Neural cell (in vitro differentiated cells): ENCODE data around the gene SYMPK.

Source experiments
- EP300 ChIP-seq: fragments of 450-650 bp; conservative IDR thresholded peaks from 2 replicates; pipeline ENCODE4 v1.6.1; 2014; ENCODE audit warnings: antibody characterized with exemption, mild to moderate bottlenecking, moderate library complexity; ENCODE audit not compliant: poor library complexity, severe bottlenecking
- EZH2 ChIP-seq: fragments of 200-600, 300-800 bp; shearing (Covaris generic), sonication (generic); IDR thresholded peaks from 2 replicates; pipeline ENCODE4 v1.6.1; 2014; ENCODE audit warnings: antibody characterized with exemption, low read length, borderline replicate concordance, mild to moderate bottlenecking; ENCODE audit not compliant: insufficient read depth, poor library complexity, severe bottlenecking
- POLR2AphosphoS5 ChIP-seq: IDR thresholded peaks from 2 replicates; pipeline ENCODE4 v1.6.1; 2012
- TF ChIP-seq, protein P1 (sequence below): fragments of 450-650 bp; IDR thresholded peaks from 2 replicates; pipeline ENCODE4 v1.5.1; 2014; ENCODE audit warnings: antibody characterized with exemption, mild to moderate bottlenecking, moderate library complexity; ENCODE audit not compliant: poor library complexity, severe bottlenecking

DNA sequence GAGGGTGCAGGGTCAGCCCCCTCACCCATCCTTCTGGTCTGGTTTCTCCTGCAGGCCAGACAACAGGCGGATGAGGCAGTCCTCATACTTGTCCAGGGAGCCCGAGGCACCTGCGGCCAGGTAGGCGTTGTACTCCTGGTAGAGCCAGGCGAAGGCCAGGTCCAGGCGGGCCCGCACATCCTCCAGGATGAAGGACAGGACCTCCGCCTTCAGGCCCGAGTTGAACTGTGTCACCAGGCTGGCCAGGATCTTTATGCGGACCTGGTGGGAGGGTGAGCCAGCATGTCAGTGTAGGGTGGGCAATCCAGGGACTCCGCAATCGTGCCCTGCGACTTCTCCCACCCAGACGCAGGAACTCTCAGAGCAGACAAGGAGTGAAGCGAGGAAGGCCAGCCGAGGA is 34.0 kb downstream of the SYMPK start:
- no peak for TF ChIP-seq POLR2AphosphoS5
- TF ChIP-seq, protein P1, sequence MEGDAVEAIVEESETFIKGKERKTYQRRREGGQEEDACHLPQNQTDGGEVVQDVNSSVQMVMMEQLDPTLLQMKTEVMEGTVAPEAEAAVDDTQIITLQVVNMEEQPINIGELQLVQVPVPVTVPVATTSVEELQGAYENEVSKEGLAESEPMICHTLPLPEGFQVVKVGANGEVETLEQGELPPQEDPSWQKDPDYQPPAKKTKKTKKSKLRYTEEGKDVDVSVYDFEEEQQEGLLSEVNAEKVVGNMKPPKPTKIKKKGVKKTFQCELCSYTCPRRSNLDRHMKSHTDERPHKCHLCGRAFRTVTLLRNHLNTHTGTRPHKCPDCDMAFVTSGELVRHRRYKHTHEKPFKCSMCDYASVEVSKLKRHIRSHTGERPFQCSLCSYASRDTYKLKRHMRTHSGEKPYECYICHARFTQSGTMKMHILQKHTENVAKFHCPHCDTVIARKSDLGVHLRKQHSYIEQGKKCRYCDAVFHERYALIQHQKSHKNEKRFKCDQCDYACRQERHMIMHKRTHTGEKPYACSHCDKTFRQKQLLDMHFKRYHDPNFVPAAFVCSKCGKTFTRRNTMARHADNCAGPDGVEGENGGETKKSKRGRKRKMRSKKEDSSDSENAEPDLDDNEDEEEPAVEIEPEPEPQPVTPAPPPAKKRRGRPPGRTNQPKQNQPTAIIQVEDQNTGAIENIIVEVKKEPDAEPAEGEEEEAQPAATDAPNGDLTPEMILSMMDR = no peak
- no peak for TF ChIP-seq EZH2
- no peak for TF ChIP-seq EP300
